Measurements from ENCODE around the gene INTS6. TPM values are rescaled to one million over a fixed set of nuclear protein-coding genes. Genes with fewer than 3 reads are reported as not detected.
"Not testable (repeated sequence)": the region's sequence is repeated elsewhere in the genome, so short reads cannot be mapped to it uniquely, and the experiment has no call there.

The INTS6 gene
- total and polyA plus RNA-seq, 12 donors, result 13.1 to 82.4 (median 37.2) TPM

DNA sequence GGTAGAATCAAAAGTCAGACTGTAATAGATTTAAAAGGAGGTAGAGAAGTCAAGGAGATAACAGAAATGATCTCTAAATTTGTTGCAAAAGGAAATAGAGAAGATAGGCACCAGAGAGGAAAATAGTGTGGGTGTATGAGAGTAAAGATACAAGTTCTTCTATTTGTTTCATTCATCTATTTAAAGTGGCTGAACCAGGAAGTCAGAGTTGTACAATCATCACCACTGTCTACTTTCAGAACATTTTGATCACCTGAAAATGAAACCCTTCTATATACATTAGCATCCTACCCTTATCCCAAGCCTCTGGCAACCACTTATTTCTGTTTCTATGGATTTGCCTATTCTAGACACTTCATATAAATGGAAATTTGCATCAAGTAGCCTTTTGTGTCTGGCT, 36.7 kb downstream of the INTS6 start:
- Histone ChIP-seq H3K36me3 (replicated peaks in 1 of 2) (no peaks in the 10 kb centered on the region), H3K4me1 (replicated peaks in 1 of 2) (peaks cover 0 to 20% of the 10 kb centered on the region in 2 donors), H3K27me3 (no peaks in the 10 kb centered on the region), H3K4me3 (no peak overlapping the region), H3K9me3 (replicated peaks in 1 of 3) (no peaks in the 10 kb centered on the region), H3K27ac (no peak overlapping the region)
- TF ChIP-seq POLR2A (IDR thresholded peaks at IDR 0.05), result no peak
- TF ChIP-seq CTCF (IDR thresholded peaks at IDR 0.05), result no peak
- intact Hi-C loops (cut with DNase I), result no loop called here
- DNase-seq, result no peak

DNA sequence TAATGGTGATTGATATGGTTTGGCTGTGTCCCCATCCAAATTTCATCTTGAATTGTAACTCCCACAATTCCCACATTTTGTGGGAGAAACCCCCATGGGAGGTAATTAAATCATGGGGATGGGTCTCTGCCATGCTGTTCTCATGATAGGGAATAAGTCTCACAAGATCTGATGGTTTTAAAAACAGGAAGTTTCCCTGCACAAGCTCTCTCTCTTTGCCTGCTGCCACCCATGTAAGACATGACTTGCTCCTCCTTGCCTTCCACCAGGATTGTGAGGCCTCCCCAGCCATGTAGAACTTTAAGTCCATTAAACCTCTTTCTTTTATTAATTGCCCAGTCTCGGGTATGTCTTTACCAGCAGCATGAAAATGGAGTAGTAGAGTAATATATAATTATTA, 37.5 kb downstream of the INTS6 start:
- H3K4me1 ChIP-seq (replicated peaks in 1 of 2), result peaks cover 0 to 16% of the 10 kb centered on the region in 2 donors
- H3K9me3 ChIP-seq (replicated peaks in 1 of 3); H3K4me3 ChIP-seq; DNase-seq; H3K27ac ChIP-seq; H3K27me3 ChIP-seq; intact Hi-C loops (cut with DNase I); H3K36me3 ChIP-seq (replicated peaks in 1 of 2): not testable (repeated sequence)
- WGBS, 4 donors, result 92 to 100% (median 97%) methylated on average over 1 of the region's 1 CpG

DNA sequence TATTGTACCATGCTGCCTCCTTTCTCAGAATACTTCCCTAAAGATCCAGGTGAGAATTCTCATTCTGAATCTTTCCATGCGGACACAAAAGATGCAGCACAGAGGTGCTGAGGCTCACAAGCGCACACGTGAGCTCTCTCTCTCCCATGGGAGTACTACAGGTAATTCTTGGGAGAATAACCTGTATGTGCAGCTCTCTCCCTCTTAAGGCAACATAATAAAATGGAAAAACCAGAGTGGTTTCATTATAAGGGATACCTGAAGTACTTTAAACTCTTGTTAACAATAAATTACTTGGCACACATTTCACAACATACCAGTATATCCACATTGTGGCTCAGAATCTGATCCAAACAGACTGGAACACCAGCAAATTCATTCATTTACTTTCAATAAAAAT, 40.4 kb downstream of the INTS6 start:
- Histone ChIP-seq H3K27ac (no peak overlapping the region), H3K4me1 (replicated peaks in 1 of 2) (peaks cover 0 to 15% of the 10 kb centered on the region in 2 donors), H3K36me3 (replicated peaks in 1 of 2) (no peaks in the 10 kb centered on the region), H3K27me3 (no peaks in the 10 kb centered on the region), H3K4me3 (no peak overlapping the region), H3K9me3 (replicated peaks in 1 of 3) (no peaks in the 10 kb centered on the region)
- WGBS, 4 donors, result 89 to 96% (median 94%) methylated on average over 3 of the region's 3 CpGs
- no peak for DNase-seq
- intact Hi-C loops (cut with DNase I), result no loop called here
- TF ChIP-seq CTCF (IDR thresholded peaks at IDR 0.05), result no peak
- TF ChIP-seq POLR2A (IDR thresholded peaks at IDR 0.05), result no peak

DNA sequence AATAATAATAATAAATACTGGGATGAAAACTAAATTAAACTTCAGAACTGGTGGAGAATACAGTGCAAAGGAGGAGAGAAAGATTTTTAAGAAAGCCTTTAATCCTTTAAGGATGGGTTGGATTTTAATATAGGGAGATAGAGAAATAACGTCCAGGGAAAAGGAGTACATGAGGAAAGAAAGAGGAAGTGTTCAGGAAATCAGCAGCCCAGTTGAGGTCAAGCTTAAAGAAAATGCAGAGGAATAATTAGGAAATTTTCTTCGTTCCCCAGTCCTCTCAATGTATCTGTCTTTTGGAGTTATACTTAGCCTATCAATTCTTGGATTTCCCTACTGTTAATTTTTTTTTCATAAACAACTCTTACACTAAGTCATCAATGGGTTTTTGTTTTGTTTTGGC, 47.7 kb downstream of the INTS6 start:
- WGBS, 4 donors, result 61 to 75% (median 71%) methylated on average over 2 of the region's 2 CpGs
- intact Hi-C loops (cut with DNase I), result no loop called here

More for the DNA sequence above, 47.7 kb downstream of the INTS6 start:
- DNase-seq, result no peak
- TF ChIP-seq CTCF (IDR thresholded peaks at IDR 0.05) (no peak), POLR2A (IDR thresholded peaks at IDR 0.05) (no peak)
- H3K27ac ChIP-seq, result no peak overlapping the region
- H3K4me1 ChIP-seq (replicated peaks in 1 of 2), result peaks cover 0 to 4% of the 10 kb centered on the region in 2 donors
- peaks cover 0 to 3% (median 0%) of the 10 kb centered on the region in 3 donors for H3K9me3 ChIP-seq (replicated peaks in 1 of 3)
- no peaks in the 10 kb centered on the region for H3K27me3 ChIP-seq
- no peak overlapping the region for H3K4me3 ChIP-seq
- H3K36me3 ChIP-seq (replicated peaks in 1 of 2), result no peaks in the 10 kb centered on the region

All from adrenal gland (tissue), 12 donors.